ENCODE measurements around the gene KCNQ4.

DNA sequence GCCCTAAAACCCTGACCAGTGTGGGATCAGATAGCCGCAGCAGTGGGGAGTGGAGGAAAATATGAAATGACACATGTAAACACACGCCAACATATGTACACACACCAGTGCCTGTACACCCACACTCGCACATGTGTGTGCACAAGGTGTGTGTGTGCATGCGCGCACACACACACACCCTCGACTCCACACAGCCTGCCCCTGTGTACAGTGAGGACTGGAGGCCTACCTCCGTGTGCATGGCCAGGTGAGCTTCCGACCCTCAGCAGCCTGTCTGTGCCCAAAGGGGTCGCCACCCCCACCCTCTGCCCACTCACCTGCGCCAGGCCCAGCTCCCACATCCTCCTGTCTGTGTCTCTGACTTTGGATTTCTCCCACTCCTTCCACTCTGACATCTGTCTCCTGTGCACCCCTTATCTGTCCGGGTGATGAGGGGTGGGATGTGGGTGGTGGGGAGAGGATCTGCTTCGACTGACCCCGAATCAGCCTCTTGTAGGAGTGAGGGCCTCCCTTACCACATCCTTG lies 46.9 kb downstream of the KCNQ4 start:
- TF ChIP-seq ZNF274 (IDR thresholded peaks at IDR 0.05; ENCODE audit: low read depth, low read length): no peak
- no peak for TF ChIP-seq SUZ12 (IDR thresholded peaks at IDR 0.05; ENCODE audit: extremely low read depth, insufficient read depth, insufficient read length)
- no peak for TF ChIP-seq YY1 (IDR thresholded peaks at IDR 0.05; ENCODE audit: insufficient read depth, insufficient read length)

All from NT2/D1 (cell line).